Stimulated activated CD4-positive, alpha-beta T cell treated with anti-CD3 and anti-CD28 coated beads, Interleukin-4, amount 100 ng/mL, for 4 hours (primary cell): ENCODE results near the gene ETV7.
"Not testable (repeated sequence)": the region's sequence is repeated elsewhere in the genome, so short reads cannot be mapped to it uniquely, and the experiment has no call there.

Experiments used
- DNase-seq, 2 experiments: peaks; one replicate each; pipeline ENCODE4 v3.0.0-alpha.2; 2020

Gene ETV7

GRCh38 chr6:36387440-36388303, at the start of gene ETV7:
Gene ETV7, minus strand, starts transcription at chr6:36387669. Its CDS starts 128 bp downstream, at chr6:36387541.
- DNase-seq = peak; percentile 42 to 81

- no peak for DNase-seq
These were observed 49.0 kb upstream of the ETV7 start for GRCh38 chr6:36436466-36436865.

GRCh38 chr6:36432151-36432671, 44.7 kb upstream of the ETV7 start:
- DNase-seq = no peak

GRCh38 chr6:36431197-36431596, 43.7 kb upstream of the ETV7 start:
- DNase-seq = no peak

GRCh38 chr6:36430351-36430750, 42.9 kb upstream of the ETV7 start:
- no peak for DNase-seq

GRCh38 chr6:36428911-36429310, 41.4 kb upstream of the ETV7 start:
- no peak for DNase-seq

GRCh38 chr6:36426622-36427021, 39.2 kb upstream of the ETV7 start:
- no peak for DNase-seq

- peak; percentile 97 to 98 for DNase-seq
These were observed 35.8 kb upstream of the ETV7 start for GRCh38 chr6:36423101-36423824.

- no peak for DNase-seq
These were observed 35.2 kb upstream of the ETV7 start for GRCh38 chr6:36422714-36423100.

GRCh38 chr6:36419310-36419709, 31.8 kb upstream of the ETV7 start:
- DNase-seq = no peak

GRCh38 chr6:36418558-36418957, 31.1 kb upstream of the ETV7 start:
- DNase-seq = no peak

- no peak for DNase-seq
These were observed 27.0 kb upstream of the ETV7 start for GRCh38 chr6:36414481-36414880.

GRCh38 chr6:36413489-36414480, 26.3 kb upstream of the ETV7 start:
- no peak for DNase-seq

GRCh38 chr6:36409718-36410117, 22.2 kb upstream of the ETV7 start:
- not testable (repeated sequence) for DNase-seq

- DNase-seq = no peak
These were observed 16.7 kb upstream of the ETV7 start for GRCh38 chr6:36404164-36404563.

GRCh38 chr6:36402481-36402880, 15.0 kb upstream of the ETV7 start:
- DNase-seq = no peak

GRCh38 chr6:36399970-36400369, 12.5 kb upstream of the ETV7 start:
- no peak for DNase-seq

- DNase-seq = no peak
These were observed 5.2 kb upstream of the ETV7 start for GRCh38 chr6:36392621-36393020.

- no peak for DNase-seq
These were observed 1.9 kb upstream of the ETV7 start for GRCh38 chr6:36389353-36389752.

- peak; percentile 8 to 15 for DNase-seq
These were observed 702 bp downstream of the ETV7 start for GRCh38 chr6:36386495-36387439.

GRCh38 chr6:36384095-36384494, 3.4 kb downstream of the ETV7 start:
- DNase-seq = no peak
